IPS-20b (cell line): ENCODE measurements around the gene RAPGEF2.

Experiments
- H3K27ac ChIP-seq: one replicate; pipeline ENCODE4 v1.5.1; 2013; ENCODE audit warnings: low read length
- H3K27me3 ChIP-seq: 2 replicates; pipeline ENCODE4 v1.6.1; 2013; ENCODE audit warnings: mild to moderate bottlenecking, low read length, inconsistent platforms; ENCODE audit not compliant: insufficient read depth
- H3K36me3 ChIP-seq: 2 replicates; pipeline ENCODE4 v1.6.1; 2013; ENCODE audit warnings: low read depth, mild to moderate bottlenecking, inconsistent platforms, low read length, moderate library complexity; ENCODE audit not compliant: insufficient read depth
- H3K4me1 ChIP-seq: 2 replicates; pipeline ENCODE4 v1.6.1; 2013; ENCODE audit warnings: mild to moderate bottlenecking, control low read depth, inconsistent platforms, low read length, moderate library complexity; ENCODE audit not compliant: insufficient read depth
- H3K4me3 ChIP-seq: 2 replicates; pipeline ENCODE4 v1.5.1; 2013; ENCODE audit warnings: mild to moderate bottlenecking, low read length, inconsistent platforms
- H3K9ac ChIP-seq: 2 replicates; pipeline ENCODE4 v1.6.1; 2013; ENCODE audit warnings: low read depth, mild to moderate bottlenecking, inconsistent platforms, low read length, moderate library complexity
- H3K9me3 ChIP-seq: 2 replicates; pipeline ENCODE4 v1.6.1; 2013; ENCODE audit warnings: mild to moderate bottlenecking, low read depth, low read length, inconsistent platforms; ENCODE audit not compliant: insufficient read depth

RAPGEF2 gene

GRCh38 chr4:159349332-159349731, 246.5 kb downstream of the RAPGEF2 start:
- H3K9me3 ChIP-seq: no peaks in the 10 kb centered on the region
- H3K9ac ChIP-seq: no peak overlapping the region
- H3K36me3 ChIP-seq: peaks cover 72% of the 10 kb centered on the region

GRCh38 chr4:159352609-159353008, 249.7 kb downstream of the RAPGEF2 start:
- Histone ChIP-seq H3K27me3 (no peaks in the 10 kb centered on the region), H3K27ac (no peak overlapping the region), H3K36me3 (peaks cover 77% of the 10 kb centered on the region), H3K9ac (no peak overlapping the region), H3K4me3 (no peak overlapping the region), H3K9me3 (no peaks in the 10 kb centered on the region), H3K4me1 (no peaks in the 10 kb centered on the region)

More at GRCh38 chr4:159349332-159349731, 246.5 kb downstream of the RAPGEF2 start:
- Histone ChIP-seq H3K4me3 (no peak overlapping the region), H3K27ac (no peak overlapping the region), H3K27me3 (no peaks in the 10 kb centered on the region), H3K4me1 (no peaks in the 10 kb centered on the region)

GRCh38 chr4:159353422-159354116, 250.7 kb downstream of the RAPGEF2 start:
- Histone ChIP-seq H3K4me3 (no peak overlapping the region), H3K9me3 (no peaks in the 10 kb centered on the region), H3K27me3 (no peaks in the 10 kb centered on the region), H3K9ac (no peak overlapping the region), H3K27ac (no peak overlapping the region), H3K4me1 (no peaks in the 10 kb centered on the region), H3K36me3 (peaks cover 85% of the 10 kb centered on the region)

GRCh38 chr4:159355466-159355865, 252.6 kb downstream of the RAPGEF2 start:
- Histone ChIP-seq H3K27ac (no peak overlapping the region), H3K4me1 (no peaks in the 10 kb centered on the region), H3K4me3 (no peak overlapping the region), H3K9ac (no peak overlapping the region), H3K9me3 (no peaks in the 10 kb centered on the region), H3K36me3 (peaks cover 90% of the 10 kb centered on the region), H3K27me3 (no peaks in the 10 kb centered on the region)

- no peaks in the 10 kb centered on the region for H3K4me1 ChIP-seq
- no peak overlapping the region for H3K27ac ChIP-seq
- no peak overlapping the region for H3K9ac ChIP-seq
- no peaks in the 10 kb centered on the region for H3K9me3 ChIP-seq
- H3K27me3 ChIP-seq: no peaks in the 10 kb centered on the region
- no peak overlapping the region for H3K4me3 ChIP-seq
- H3K36me3 ChIP-seq: peaks cover 83% of the 10 kb centered on the region
Measured at GRCh38 chr4:159357350-159357749, 254.5 kb downstream of the RAPGEF2 start.

GRCh38 chr4:159358226-159358625, 255.3 kb downstream of the RAPGEF2 start:
- no peak overlapping the region for H3K4me3 ChIP-seq
- H3K9ac ChIP-seq: no peak overlapping the region
- no peak overlapping the region for H3K27ac ChIP-seq
- no peaks in the 10 kb centered on the region for H3K4me1 ChIP-seq
- no peaks in the 10 kb centered on the region for H3K9me3 ChIP-seq
- peaks cover 74% of the 10 kb centered on the region for H3K36me3 ChIP-seq
- no peaks in the 10 kb centered on the region for H3K27me3 ChIP-seq

GRCh38 chr4:159360549-159360948, 257.7 kb downstream of the RAPGEF2 start:
- no peak overlapping the region for H3K4me3 ChIP-seq

GRCh38 chr4:159363361-159363760, 260.5 kb downstream of the RAPGEF2 start:
- H3K27ac ChIP-seq: no peak overlapping the region
- H3K36me3 ChIP-seq: peaks cover 27% of the 10 kb centered on the region
- no peak overlapping the region for H3K9ac ChIP-seq
- H3K4me3 ChIP-seq: no peak overlapping the region
- no peaks in the 10 kb centered on the region for H3K9me3 ChIP-seq
- H3K27me3 ChIP-seq: no peaks in the 10 kb centered on the region
- H3K4me1 ChIP-seq: no peaks in the 10 kb centered on the region

More at GRCh38 chr4:159360549-159360948, 257.7 kb downstream of the RAPGEF2 start:
- Histone ChIP-seq H3K27me3 (no peaks in the 10 kb centered on the region), H3K27ac (no peak overlapping the region), H3K36me3 (peaks cover 51% of the 10 kb centered on the region), H3K4me1 (no peaks in the 10 kb centered on the region), H3K9ac (no peak overlapping the region), H3K9me3 (no peaks in the 10 kb centered on the region)

GRCh38 chr4:159366966-159367780, 264.3 kb downstream of the RAPGEF2 start:
- Histone ChIP-seq H3K4me3 (no peak overlapping the region), H3K4me1 (no peaks in the 10 kb centered on the region), H3K27ac (no peak overlapping the region), H3K9me3 (0 out of 2 replicates have a peak, but pooled peaks cover 5% of the 10 kb centered on the region), H3K9ac (no peak overlapping the region), H3K27me3 (no peaks in the 10 kb centered on the region), H3K36me3 (no peaks in the 10 kb centered on the region)

GRCh38 chr4:159367781-159368080, 264.9 kb downstream of the RAPGEF2 start:
- no peak overlapping the region for H3K27ac ChIP-seq
- H3K27me3 ChIP-seq: no peaks in the 10 kb centered on the region
- H3K9ac ChIP-seq: no peak overlapping the region
- H3K9me3 ChIP-seq: 0 out of 2 replicates have a peak, but pooled peaks cover 5% of the 10 kb centered on the region
- no peaks in the 10 kb centered on the region for H3K36me3 ChIP-seq
- no peak overlapping the region for H3K4me3 ChIP-seq
- H3K4me1 ChIP-seq: no peaks in the 10 kb centered on the region

GRCh38 chr4:159368320-159368719, 265.4 kb downstream of the RAPGEF2 start:
- Histone ChIP-seq H3K36me3 (no peaks in the 10 kb centered on the region), H3K4me1 (no peaks in the 10 kb centered on the region), H3K9me3 (0 out of 2 replicates have a peak, but pooled peaks cover 5% of the 10 kb centered on the region), H3K4me3 (no peak overlapping the region), H3K27ac (no peak overlapping the region), H3K27me3 (no peaks in the 10 kb centered on the region), H3K9ac (no peak overlapping the region)

GRCh38 chr4:159369256-159369655, 266.4 kb downstream of the RAPGEF2 start:
- H3K36me3 ChIP-seq: no peaks in the 10 kb centered on the region
- no peaks in the 10 kb centered on the region for H3K4me1 ChIP-seq
- H3K27ac ChIP-seq: no peak overlapping the region
- no peak overlapping the region for H3K4me3 ChIP-seq
- no peaks in the 10 kb centered on the region for H3K27me3 ChIP-seq
- 0 out of 2 replicates have a peak, but pooled peaks cover 5% of the 10 kb centered on the region for H3K9me3 ChIP-seq
- H3K9ac ChIP-seq: no peak overlapping the region
